ENCODE results near the gene HDHD2.

- TF ChIP-seq CTCF (IDR thresholded peaks at IDR 0.05 in 4 of 5, conservative IDR thresholded peaks at IDR 0.05 in 1 of 5): no peak
- no peak for TF ChIP-seq POLR2A (IDR thresholded peaks at IDR 0.05)
Measured at GRCh38 chr18:47191961-47192360, 41.7 kb upstream of the HDHD2 start.

Measured in gastrocnemius medialis (tissue), 4 donors.